K562 (cell line): ENCODE data around the gene PCID2.

Source experiments
- CTCF ChIP-seq, 3 experiments: IDR thresholded peaks in 2 of 3; conservative IDR thresholded peaks in 1 of 3; 2 replicates each; pipeline ENCODE4 v1.5.1; 2011 to 2012; ENCODE audit warnings: low read length in 3 of 3, mild to moderate bottlenecking in 3 of 3, control low read depth in 2 of 3, improper control_type of control experiment in 1 of 3, inconsistent platforms in 1 of 3, low read depth in 1 of 3, mixed read lengths in 1 of 3, moderate library complexity in 1 of 3; ENCODE audit not compliant: insufficient read depth in 2 of 3
- NRF1 ChIP-seq, 2 experiments: fragments of 450-650 bp; IDR thresholded peaks in 1 of 2; conservative IDR thresholded peaks in 1 of 2; 2 replicates each; pipeline ENCODE4 v1.6.1; 2014; ENCODE audit warnings: mild to moderate bottlenecking in 2 of 2
- ZNF143 ChIP-seq: sonication (generic); formaldehyde crosslinking; IDR thresholded peaks from 2 replicates; pipeline ENCODE4 v1.9.0; 2022; ENCODE audit warnings: mild to moderate bottlenecking, missing genetic modification reagents
- ZNF274 ChIP-seq: IDR thresholded peaks from 2 replicates; pipeline ENCODE4 v1.6.1; 2011; ENCODE audit warnings: low read depth, mild to moderate bottlenecking, low read length, moderate library complexity, borderline replicate concordance
- ZNF398 ChIP-seq: fragments of 250-450 bp; sonication (Bioruptor Pico); IDR thresholded peaks from 2 replicates; pipeline ENCODE4 v1.8.0; 2021; ENCODE audit warnings: moderate library complexity, mild to moderate bottlenecking, inconsistent platforms

GRCh38 chr13:113224486-113224885 is 16.0 kb upstream of the PCID2 start:
- TF ChIP-seq NRF1 (conservative IDR thresholded peaks at IDR 0.05 in 1 of 2, IDR thresholded peaks at IDR 0.05 in 1 of 2), result no peak
- TF ChIP-seq ZNF398 (CRISPR knock-in tag), result no peak
- no peak for TF ChIP-seq CTCF (IDR thresholded peaks at IDR 0.05 in 2 of 3, conservative IDR thresholded peaks at IDR 0.05 in 1 of 3; ENCODE audit: insufficient read depth in 2 of 3, low read depth in 1 of 3, low read length in 3 of 3)
- TF ChIP-seq ZNF274, result no peak
- no peak for TF ChIP-seq ZNF143 (CRISPR knock-in tag)
